Measurements from ENCODE around the gene SATB2. TPM values are rescaled to one million over a fixed set of nuclear protein-coding genes. Genes with fewer than 3 reads are reported as not detected.

The SATB2 gene
- polyA plus RNA-seq, 1 donor from 2014 or later, result 0.21 TPM

GRCh38 chr2:199223791-199224190 is 233.9 kb downstream of the SATB2 start:
- Histone ChIP-seq H3K4me2 (ENCODE audit: low read length) (no peak overlapping the region), H3K79me2 (replicated peaks; ENCODE audit: insufficient read depth, low read length) (no peaks in the 10 kb centered on the region), H3K9me3 (ENCODE audit: low read length) (no peaks in the 10 kb centered on the region), H3K4me3 (ENCODE audit: low read length) (no peak overlapping the region), H4K20me1 (ENCODE audit: insufficient read depth) (no peaks in the 10 kb centered on the region), H3K36me3 (ENCODE audit: insufficient read depth, low read length) (no peaks in the 10 kb centered on the region), H3K9ac (ENCODE audit: low read length) (no peak overlapping the region), H3K27ac (ENCODE audit: low read length) (no peak overlapping the region), H2AFZ (ENCODE audit: low read depth, low read length) (no peak overlapping the region), H3K27me3 (ENCODE audit: insufficient read depth, low read depth, low read length) (no peaks in the 10 kb centered on the region), H3K9me2 (ENCODE audit: insufficient read depth, low read length) (no peaks in the 10 kb centered on the region), H3F3A (ENCODE audit: insufficient read depth, low read length, poor library complexity, severe bottlenecking) (no peaks in the 10 kb centered on the region)
- TF ChIP-seq EZH2 (IDR thresholded peaks at IDR 0.05; ENCODE audit: borderline replicate concordance, insufficient read depth, low read length, poor library complexity, severe bottlenecking), result no peak
- TF ChIP-seq SMC3 (conservative IDR thresholded peaks at IDR 0.05; ENCODE audit: poor library complexity), result no peak
- no peak for TF ChIP-seq EP300 (conservative IDR thresholded peaks at IDR 0.05; ENCODE audit: poor library complexity, severe bottlenecking)
- no peak for TF ChIP-seq MXI1 (conservative IDR thresholded peaks at IDR 0.05; ENCODE audit: poor library complexity, severe bottlenecking)
- TF ChIP-seq CTCF (IDR thresholded peaks at IDR 0.05; ENCODE audit: poor library complexity, severe bottlenecking), result no peak
- TF ChIP-seq REST (IDR thresholded peaks at IDR 0.05; ENCODE audit: borderline replicate concordance), result no peak
- no peak for TF ChIP-seq POLR2AphosphoS5 (IDR thresholded peaks at IDR 0.05)
- TF ChIP-seq TAF1 (IDR thresholded peaks at IDR 0.05; ENCODE audit: low read depth), result no peak
- TF ChIP-seq RAD21 (conservative IDR thresholded peaks at IDR 0.05), result no peak

- Histone ChIP-seq H3K9me3 (ENCODE audit: low read length) (no peaks in the 10 kb centered on the region), H3K36me3 (ENCODE audit: insufficient read depth, low read length) (no peaks in the 10 kb centered on the region), H4K20me1 (ENCODE audit: insufficient read depth) (no peaks in the 10 kb centered on the region), H3K9me2 (ENCODE audit: insufficient read depth, low read length) (no peaks in the 10 kb centered on the region), H3K4me2 (ENCODE audit: low read length) (no peak overlapping the region), H3K79me2 (replicated peaks; ENCODE audit: insufficient read depth, low read length) (no peaks in the 10 kb centered on the region), H3K27me3 (ENCODE audit: insufficient read depth, low read depth, low read length) (no peaks in the 10 kb centered on the region), H3K27ac (ENCODE audit: low read length) (no peak overlapping the region), H3K9ac (ENCODE audit: low read length) (no peak overlapping the region), H3F3A (ENCODE audit: insufficient read depth, low read length, poor library complexity, severe bottlenecking) (no peaks in the 10 kb centered on the region), H3K4me3 (ENCODE audit: low read length) (no peak overlapping the region), H2AFZ (ENCODE audit: low read depth, low read length) (no peak overlapping the region)
- TF ChIP-seq TAF1 (IDR thresholded peaks at IDR 0.05; ENCODE audit: low read depth) (no peak), RAD21 (conservative IDR thresholded peaks at IDR 0.05) (no peak), POLR2AphosphoS5 (IDR thresholded peaks at IDR 0.05) (no peak), REST (IDR thresholded peaks at IDR 0.05; ENCODE audit: borderline replicate concordance) (no peak)
Observed at GRCh38 chr2:199220920-199221319, 236.8 kb downstream of the SATB2 start.
